ENCODE measurements around the gene SYT7.

The SYT7 gene

DNA sequence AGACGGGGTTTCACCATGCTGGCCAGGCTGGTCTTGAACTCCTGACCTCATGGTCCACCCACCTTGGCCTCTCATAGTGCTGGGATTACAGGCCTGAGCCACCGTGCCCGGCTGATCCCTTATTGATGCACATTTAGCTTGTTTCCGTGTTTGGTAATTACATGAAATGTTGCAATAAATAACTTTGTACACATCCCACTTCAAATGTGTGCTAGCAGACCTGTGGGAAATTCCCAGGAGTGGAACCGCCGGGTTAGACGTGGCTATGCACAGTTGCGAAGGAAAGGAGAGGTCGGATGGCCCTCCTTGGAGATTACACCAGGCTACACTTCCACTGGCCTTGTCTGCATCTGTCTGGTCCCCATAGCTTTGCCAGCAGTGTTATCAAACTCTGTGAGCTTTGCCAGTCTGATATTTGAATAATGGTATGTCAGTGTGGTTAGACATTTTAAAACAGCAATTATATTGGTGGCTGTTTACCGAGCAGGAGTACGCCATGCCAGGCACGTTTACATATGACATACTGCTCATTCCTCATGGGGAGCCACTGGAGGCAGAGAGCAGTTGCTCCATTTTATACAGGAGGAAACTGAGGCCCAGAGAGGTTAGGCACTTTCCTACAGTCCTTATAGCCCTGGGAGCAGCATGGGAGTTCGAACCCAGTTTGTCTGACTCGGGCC lies 27.2 kb upstream of the SYT7 start:
- no peak for DNase-seq (ENCODE audit: low spot score)

DNA sequence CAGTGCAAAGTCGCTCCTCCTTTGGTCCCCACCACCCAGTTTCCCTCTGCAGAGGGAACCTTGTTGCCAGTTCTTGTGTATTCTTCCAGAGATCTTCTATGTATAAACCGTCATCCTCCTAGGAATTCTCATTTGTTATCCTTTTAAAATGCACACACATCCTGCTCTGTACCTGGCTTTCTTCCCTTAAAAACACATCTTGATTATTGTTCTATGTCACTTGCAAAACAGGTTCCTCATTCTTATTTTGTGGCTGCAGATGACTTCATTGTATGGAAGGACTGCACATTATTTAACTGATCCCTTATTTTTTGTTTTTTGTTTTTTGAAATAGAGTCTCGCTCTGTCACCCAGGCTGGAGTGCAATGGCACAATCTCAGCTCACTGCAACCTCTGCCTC lies 26.6 kb upstream of the SYT7 start:
- DNase-seq (ENCODE audit: low spot score) = no peak

DNA sequence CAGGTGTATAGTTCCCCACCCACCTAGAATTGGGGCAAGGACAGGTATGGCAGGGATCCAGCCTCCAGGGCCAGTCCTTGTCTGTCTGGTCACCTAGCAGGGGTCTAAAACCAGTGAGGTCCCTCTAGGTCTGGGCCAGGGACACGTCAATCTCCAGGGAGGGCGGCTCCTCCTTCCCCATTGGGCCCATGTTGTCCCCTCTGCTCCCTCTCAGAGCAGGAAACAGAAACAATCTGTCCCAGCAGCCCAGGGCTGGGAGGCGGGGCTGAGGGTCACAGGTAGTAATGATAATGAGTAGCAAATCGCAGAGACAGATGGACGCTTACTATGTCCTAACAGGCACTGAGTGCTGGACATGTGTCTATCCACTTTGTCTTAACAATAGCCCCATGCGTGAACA lies 22.8 kb upstream of the SYT7 start:
- DNase-seq (ENCODE audit: low spot score) = no peak

DNA sequence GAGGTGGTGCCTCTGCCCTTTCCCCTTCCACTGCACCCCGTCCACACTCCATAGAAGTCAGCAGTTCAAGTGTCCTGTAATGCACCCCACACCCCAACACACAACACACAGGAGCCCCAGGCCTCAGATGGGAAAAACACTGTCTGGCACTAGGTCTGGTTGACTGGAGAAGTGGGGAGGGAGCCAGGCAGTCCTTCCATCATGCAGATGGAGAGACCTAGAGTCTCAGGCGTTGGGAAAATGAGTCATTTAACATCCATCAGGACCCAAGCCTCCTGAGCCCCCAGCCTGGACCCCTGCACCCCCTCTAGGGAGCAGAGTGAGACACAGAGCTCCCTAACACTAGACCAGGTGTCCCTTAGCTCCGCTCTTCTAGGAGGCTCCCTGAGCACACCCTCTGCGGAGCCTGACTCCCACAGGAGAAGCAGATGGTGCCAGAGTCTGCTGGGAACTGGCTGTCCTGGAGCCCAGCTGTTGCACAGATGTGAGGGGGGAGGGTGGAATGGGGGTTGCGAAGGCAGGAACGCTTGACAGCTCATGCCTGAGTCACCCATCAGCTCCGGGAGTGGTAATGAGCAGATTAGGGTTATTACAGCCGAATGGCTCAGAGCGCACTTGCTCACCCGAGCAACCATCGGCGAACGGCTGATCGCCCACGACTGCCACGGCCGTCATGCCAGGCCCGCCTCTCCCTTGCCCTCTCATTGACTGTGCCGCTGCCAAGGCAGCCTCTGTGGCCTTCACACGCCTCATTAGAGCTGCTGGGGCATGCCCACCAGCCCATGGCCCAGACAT lies 22.1 kb upstream of the SYT7 start:
- no peak for DNase-seq (ENCODE audit: low spot score)

DNA sequence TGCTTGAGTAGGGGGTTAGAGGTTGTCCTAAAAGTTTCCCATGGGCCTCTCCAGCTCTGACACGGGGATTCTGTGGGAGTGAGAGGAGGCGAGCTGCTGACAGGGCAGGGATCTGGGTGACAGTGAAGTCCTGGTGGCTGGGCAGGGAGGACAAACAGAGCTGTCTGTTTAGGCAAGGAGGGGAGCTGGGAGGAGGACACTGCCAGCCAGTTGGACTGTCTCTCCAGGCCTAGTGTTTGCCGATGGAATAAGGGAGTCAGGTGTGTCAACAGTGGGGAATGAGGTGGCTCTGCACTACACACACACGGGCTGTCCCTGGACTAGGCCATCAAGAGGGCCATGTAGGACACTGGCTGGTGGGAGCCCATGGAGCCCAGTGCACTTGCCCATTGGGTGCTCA lies 20.6 kb upstream of the SYT7 start:
- DNase-seq (ENCODE audit: low spot score) = no peak

DNA sequence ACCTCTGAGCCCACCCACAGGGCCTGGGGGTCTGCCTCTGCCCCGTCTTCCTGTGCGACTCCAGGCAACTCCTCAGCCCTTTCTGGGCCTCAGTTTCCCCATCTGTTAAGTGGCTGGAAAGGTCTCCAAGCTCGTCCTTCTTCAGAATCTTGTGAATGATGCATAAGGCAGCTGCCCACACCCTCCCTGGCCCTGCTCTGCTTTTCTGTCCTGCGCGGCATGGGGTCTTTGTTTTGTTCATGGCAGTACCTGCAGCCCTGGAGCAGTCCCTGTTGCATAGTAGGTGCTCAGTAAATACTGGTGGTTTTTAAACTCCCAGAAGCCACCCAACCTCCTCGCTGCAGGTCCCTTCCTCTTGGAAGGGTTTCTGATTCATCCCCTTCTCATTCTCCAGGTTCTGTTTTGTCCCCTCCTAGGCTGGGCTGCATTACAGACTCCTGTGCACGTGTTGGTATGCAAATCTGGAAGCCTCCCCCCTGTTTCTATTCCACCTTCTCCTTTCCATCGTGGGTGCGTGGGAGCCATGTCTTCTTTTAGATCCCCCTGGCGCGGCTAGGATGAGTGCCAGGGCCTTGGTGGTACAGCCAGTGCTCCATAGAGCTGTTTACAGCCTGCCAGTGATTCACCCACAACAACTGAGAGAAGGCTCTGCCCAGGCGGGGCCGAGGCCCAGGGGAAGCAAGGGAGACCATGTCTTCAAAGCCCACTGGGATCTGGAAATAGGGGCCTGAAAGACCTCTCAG lies 19.3 kb upstream of the SYT7 start:
- DNase-seq (ENCODE audit: low spot score) = no peak

DNA sequence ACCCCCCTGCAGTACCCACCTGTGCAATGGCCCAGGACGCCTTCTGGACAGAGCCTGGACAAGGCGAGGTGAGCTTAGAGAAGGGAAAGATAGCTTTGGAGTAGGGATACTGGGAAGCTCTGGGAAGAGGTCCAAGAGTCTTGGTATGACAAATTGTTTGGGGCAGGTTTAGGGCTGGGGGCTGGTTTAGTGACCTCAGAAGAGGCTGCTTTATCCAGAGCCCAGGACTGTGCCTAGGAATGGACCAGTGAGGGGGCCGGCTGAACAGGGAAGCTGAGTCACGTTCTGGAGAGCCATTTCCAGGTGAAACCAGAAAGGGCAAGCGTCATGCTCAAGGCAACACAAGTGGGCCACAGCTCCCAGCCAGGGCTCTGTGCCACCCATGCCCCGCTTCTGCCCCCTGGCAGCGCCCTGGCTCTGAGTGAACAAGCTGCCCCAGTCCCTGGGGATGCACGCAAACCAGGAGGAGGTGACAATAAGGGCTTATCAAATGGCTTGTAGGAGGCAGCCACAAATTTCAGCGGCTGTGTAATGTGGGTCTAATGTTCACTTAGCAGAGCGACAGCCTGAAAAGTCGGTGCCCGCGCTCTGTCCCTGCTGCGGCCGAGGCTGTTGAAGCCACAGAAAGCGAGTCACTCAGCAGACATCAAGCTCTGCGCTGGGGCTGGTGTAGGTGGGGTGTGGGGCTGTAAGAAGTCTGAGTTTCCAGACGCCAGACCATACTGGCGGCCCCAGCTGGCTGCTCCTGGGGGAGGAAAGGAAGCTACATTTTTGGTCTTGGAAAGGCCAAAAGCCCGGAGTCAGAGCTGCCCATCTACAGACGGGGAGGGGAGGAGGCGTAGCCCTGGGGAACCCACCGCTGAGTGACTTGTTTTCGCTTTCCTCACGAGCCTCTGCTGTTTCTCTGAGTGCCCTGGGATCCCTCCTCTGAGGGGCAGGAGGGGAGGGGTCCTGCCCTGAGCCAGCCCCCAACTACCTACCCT lies 18.3 kb upstream of the SYT7 start:
- DNase-seq (ENCODE audit: low spot score) = no peak

DNA sequence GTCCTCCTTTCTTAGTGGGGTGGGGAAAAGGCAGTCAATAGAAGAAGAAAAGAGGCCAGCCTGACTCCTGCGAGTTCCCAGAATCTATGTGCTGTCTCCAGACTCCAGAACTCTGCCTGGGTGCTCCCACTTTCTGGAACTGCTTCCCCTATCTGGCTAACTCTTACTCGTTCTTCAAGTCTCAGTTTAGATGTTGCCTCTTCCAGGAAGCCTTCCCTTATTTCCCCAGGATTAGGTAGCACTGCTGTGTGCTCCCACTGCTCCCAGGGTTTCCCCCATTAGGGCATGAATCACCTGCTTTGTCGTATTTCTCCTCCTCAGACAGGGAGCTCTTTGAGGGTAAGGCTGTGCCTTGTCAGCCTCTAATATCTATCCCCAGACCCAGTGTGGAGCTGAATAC lies 17.5 kb upstream of the SYT7 start:
- no peak for DNase-seq (ENCODE audit: low spot score)

DNA sequence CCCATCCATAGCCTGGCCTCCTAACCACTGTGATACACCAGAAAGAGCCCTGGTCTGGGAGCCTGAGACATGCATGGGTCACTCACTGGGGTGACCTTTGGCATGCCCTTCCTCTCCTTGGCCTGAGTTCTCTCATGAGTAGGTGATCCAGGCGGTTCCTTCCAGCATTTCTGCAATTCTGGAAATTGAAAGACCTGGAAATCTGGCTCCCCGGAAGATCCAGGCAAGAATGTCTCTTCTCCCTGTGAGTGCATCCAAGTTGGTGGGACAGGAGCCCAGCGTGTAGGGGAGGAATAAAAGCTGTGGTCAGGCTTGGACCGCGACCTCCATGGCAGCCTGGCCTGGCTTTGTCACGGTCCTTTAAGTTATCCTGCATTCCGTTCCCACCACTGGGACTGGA lies 16.1 kb upstream of the SYT7 start:
- no peak for DNase-seq (ENCODE audit: low spot score)

DNA sequence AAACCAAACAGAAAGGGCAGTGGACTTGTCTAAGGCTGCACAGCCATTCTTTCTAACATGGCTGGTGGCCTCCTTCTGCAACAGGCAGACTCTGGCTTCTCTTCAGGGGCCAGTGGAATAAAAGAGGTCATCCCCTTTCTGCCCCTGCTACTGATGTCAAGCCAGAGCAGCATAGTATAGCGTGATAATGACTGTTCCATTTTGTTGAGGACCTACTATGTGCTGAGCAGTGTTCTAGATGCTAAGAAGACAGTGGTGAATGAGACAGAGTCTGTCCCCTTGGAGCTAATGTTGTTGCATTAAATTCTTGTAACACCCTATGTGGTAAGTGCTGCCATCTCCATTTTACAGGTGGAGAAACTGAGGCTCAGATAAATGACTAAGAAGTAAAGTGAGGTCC lies 15.7 kb upstream of the SYT7 start:
- DNase-seq (ENCODE audit: low spot score) = no peak

DNA sequence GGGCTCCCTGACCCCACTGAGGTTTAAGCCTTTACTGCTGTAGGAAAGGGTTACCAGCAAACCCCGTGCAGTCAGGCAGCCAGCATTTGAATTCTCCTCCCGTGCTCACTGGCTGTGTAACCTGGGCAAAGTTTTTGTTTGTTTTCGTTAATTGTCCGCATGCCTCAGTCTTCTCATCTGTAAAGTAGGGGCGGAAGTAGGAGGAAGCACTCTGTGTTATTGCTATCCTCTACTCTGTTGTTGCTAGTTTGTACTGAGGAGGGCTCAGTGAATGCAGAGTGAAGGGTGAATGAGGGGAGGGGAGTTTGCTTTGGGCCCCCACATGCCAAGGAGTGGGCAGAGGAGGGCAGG lies 14.0 kb upstream of the SYT7 start:
- DNase-seq (ENCODE audit: low spot score) = no peak

DNA sequence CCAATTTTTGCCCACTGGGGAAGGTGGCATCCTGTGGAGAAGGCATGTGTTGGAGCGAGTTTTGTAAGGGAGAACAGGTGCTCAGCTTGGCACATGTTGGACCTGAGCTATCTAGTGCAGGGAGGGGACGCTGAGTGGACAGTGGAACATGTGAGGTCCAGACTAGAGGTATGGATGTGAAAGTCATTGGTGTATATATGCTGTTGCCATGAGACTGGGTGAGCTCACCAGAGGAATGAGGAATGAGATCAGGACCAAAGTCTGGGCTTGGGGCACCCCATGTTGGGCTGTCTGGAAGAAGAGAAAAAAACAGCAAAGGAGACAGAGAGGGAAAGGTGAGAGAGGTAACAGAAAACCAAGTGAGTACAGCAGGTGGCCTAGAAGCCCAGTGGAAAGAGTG lies 12.3 kb upstream of the SYT7 start:
- DNase-seq (ENCODE audit: low spot score) = no peak

DNA sequence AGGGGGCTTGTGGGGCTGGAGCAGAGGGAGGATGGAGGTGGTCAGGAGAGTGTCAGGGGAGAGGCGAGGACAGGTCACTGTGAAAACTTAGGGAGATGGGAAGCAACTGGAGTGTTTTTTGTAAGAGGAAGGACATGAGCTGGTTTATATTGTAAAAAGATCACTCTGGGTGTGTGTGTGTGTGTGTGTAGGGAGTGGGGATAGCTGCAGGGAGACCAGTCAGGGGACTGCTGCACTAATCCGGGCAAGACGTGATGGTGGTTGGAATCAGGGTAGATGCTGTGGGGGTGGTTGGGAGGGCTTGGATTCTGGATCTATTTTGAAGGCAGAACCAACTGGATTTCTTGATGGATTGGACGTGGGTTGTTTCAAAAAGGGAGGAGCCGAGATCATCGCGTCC lies 11.3 kb upstream of the SYT7 start:
- no peak for DNase-seq (ENCODE audit: low spot score)

DNA sequence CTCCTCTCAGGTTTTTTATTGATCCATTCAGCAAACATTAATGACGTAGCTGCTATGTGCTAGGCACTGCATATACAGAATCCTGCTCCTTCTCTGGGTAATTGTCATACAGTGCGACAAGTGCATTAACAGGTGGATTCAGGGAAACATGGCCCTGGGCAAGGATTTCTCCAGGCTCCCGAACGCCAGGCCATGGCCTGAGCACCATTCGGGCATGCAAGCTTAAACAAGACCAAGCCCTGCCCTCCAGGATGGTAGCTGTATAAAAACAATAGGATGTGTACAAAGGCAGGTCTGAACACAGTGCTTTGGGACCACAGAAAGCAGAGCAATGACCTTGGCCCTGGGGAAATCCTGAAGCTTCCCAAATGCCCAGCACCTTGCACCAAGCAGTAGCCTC lies 9.1 kb upstream of the SYT7 start:
- no peak for DNase-seq (ENCODE audit: low spot score)

DNA sequence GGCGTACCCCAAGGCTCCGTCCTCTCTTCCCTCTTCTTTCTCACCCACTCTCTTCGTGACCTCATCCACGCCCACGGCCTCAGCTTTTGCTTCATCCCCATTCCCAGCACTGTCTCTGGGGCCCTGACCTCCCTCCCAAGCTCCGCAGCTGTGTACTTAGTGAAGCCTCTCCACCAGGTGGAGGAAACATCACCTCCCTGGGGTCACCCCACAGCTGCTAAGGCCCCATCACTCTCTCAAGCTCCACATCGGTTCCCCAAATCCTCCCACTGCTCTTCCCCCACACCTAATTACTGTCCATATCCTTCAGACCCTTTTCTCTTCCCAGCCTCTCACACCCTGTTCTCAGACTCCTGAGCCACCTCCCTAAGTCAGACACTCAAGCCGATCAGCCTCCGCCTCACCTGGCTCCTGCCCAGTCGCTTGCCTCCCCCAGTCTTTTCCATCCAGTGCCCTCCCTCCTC lies 7.9 kb upstream of the SYT7 start:
- DNase-seq (ENCODE audit: low spot score) = no peak

DNA sequence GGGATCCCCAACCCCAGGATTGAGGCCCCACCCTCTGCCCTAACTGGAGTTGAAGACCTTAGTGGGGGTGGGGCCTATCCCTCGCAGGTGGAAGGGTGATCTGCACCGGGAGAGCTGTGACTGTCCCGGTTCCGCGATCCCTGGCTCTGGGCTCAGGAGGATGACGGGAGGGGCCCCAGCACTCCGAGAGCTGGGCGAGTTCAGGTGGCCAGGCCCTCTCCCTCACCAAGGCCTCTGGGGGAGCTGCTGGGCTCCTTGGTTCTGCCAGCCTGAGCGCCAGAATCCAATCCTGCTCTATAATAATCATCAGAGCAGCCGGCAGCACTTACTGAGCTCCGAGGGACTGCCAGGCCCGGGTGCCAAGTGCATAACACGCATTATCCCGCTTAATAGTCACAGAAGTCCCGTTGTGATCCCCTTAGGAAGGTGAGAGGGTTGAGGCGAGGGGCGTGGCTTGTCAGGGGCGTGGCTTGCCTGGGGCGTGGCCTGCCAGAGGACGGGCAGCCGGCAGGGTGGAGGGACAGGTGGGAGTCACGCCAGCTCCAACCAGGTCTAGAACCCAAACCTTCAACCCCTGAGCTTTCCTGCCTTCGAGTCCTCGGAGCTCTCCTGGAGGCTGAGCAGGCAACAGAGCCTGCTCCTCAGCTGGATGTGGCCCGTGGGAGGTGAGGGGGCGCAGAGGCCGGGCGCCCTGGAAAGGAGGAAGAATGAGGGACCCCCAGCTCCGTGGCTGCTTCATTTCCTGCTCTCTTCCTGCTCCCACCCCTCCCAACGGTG lies 7.3 kb upstream of the SYT7 start:
- no peak for DNase-seq (ENCODE audit: low spot score)

DNA sequence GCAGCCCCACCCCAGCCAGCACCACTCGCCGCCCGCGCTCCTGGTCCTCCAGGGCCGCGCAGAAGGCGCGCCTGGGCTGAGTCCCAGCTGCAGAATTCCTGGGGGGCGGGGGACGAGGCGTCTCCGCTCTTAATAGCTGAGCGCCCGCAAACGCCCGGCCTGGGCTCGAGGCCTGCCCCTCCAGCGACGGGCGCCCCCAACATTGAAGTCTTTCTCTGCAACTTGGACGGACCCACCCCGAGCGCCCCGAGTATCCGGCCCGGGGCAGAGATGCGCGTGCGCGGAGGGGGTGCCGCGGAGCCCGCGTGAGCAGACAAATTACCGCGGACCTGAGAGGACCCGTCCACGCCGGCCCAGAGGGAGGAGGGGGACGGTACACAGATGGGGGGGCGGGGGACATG lies 6.7 kb upstream of the SYT7 start:
- DNase-seq (ENCODE audit: low spot score) = no peak

DNA sequence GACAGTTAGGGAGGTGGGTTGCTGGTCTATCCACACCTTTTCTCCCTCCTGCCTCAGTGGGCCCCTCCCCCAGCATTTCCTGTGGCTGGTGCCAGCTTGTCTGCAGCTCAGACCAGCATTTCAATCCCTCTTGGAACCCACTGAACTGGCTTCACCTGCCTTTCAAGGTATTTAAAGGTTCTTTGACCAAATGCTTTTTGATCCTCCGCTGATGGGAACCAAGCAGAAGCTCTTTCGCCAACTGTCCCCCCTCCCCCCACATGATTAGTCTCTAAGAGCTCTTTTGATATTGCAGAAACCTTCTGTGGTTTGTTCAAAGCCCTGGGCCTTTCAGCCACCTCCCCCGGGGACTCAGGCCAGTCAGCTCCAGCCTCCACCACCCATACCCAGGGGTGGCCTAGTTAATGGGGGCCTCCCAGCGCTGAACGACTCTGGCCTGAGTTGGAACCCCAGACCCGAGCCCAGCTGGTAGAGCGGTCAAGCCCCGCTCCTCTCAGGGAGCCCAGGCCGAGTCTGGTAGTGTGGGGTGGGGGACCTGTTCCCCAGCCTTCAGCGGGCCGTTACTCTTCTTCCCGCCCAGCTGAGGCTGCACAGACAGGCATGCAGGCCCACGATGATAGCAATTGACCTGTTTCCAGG lies 6.0 kb upstream of the SYT7 start:
- DNase-seq (ENCODE audit: low spot score) = no peak

DNA sequence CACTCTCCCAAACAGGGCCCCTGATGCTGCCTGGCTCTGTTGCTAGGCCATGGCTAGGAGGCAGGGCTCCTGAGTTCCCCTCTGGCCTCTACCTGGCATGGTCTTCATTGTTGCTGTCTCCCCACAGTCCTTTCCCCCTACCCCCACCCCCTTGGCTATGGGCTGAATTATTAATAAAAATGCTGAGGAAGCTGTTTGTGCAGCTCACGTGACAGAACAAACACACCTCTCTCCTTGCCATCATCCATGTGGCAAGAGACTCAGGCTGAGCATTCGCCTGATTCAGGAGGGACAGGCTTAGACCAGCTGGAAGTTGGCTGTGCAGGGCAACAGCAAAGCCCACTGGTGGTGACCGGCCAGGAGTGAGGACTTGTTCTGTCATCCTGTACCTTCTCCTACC lies 4.2 kb upstream of the SYT7 start:
- no peak for DNase-seq (ENCODE audit: low spot score)

DNA sequence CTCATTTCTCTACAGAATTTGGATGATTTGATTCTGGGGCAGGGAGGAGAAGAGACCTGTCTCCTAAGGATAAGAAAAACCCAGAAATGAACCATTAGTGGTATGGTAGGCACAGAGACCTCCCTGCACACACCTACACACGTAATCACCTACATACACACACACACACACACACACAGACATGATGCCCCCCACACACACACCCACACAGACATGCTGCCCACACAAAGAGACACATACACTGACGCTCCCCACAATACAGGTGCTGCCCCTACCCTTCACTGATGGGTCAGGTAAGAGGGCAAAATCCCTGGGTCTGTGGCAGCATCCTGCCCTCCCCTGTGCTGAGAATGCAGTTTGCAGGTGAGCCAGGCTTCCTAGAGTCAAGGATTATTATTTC lies 1.1 kb upstream of the SYT7 start:
- DNase-seq (ENCODE audit: low spot score) = no peak

All from globus pallidus (tissue), 1 donor.